ENCODE results near the gene ASCC2.

The ASCC2 gene

DNA sequence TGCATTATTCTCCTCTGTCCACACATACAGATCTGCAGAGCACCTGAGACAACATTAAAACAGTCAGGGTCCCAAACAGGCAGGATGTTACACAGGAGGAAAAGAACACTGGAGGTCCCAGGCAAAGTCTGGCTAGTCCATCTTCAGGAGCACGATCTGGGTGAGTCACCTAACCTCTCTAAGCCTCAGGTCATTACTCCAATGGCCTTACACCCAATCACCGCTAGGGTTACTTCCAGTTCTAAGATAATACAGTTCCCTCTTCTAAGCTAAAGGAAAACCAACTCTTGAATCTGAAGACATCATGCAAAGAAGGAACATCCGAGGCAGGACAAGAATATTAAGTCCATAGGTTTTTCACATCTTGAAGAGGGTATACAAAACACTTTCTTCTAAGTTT is 24.5 kb downstream of the ASCC2 start:
- TF ChIP-seq, protein P1, sequence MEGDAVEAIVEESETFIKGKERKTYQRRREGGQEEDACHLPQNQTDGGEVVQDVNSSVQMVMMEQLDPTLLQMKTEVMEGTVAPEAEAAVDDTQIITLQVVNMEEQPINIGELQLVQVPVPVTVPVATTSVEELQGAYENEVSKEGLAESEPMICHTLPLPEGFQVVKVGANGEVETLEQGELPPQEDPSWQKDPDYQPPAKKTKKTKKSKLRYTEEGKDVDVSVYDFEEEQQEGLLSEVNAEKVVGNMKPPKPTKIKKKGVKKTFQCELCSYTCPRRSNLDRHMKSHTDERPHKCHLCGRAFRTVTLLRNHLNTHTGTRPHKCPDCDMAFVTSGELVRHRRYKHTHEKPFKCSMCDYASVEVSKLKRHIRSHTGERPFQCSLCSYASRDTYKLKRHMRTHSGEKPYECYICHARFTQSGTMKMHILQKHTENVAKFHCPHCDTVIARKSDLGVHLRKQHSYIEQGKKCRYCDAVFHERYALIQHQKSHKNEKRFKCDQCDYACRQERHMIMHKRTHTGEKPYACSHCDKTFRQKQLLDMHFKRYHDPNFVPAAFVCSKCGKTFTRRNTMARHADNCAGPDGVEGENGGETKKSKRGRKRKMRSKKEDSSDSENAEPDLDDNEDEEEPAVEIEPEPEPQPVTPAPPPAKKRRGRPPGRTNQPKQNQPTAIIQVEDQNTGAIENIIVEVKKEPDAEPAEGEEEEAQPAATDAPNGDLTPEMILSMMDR (IDR thresholded peaks at IDR 0.05; ENCODE audit: extremely low read depth, missing control alignments), result no peak
- DNase-seq (ENCODE audit: low spot score), result no peak

DNA sequence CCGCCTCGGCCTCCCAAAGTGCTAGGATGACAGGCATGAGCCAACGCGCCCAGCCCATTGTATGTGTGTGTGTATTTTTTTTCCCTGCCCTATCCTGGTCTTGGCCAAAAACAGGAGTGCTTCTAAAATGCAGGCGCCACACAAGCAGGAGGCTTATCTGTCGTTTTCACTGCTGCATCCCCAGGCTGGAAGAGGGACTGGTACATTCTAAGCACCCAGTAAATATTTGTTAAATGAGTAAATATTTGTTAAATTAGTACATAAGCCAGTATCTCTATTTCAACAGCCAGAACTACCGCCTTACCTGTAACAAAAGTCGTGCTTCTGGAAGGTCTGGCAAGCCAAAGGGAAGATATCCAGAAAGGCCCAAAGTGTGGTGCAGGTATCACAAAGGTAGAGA is 24.9 kb downstream of the ASCC2 start:
- TF ChIP-seq, protein P1 (IDR thresholded peaks at IDR 0.05; ENCODE audit: extremely low read depth, missing control alignments), result no peak

GRCh38 chr22:29811377-29811776 is 26.7 kb downstream of the ASCC2 start:
- DNase-seq (ENCODE audit: low spot score), result no peak
- TF ChIP-seq, protein P1 (IDR thresholded peaks at IDR 0.05; ENCODE audit: extremely low read depth, missing control alignments), result no peak

More for the DNA sequence above, 24.9 kb downstream of the ASCC2 start:
- no peak for DNase-seq (ENCODE audit: low spot score)

- TF ChIP-seq, protein P1 (IDR thresholded peaks at IDR 0.05; ENCODE audit: extremely low read depth, missing control alignments), result no peak
- no peak for DNase-seq (ENCODE audit: low spot score)
These were observed 27.9 kb downstream of the ASCC2 start for GRCh38 chr22:29810216-29810615.

GRCh38 chr22:29806196-29806595 is 31.9 kb downstream of the ASCC2 start:
- no peak for DNase-seq (ENCODE audit: low spot score)
- TF ChIP-seq, protein P1 (IDR thresholded peaks at IDR 0.05; ENCODE audit: extremely low read depth, missing control alignments), result no peak

DNA sequence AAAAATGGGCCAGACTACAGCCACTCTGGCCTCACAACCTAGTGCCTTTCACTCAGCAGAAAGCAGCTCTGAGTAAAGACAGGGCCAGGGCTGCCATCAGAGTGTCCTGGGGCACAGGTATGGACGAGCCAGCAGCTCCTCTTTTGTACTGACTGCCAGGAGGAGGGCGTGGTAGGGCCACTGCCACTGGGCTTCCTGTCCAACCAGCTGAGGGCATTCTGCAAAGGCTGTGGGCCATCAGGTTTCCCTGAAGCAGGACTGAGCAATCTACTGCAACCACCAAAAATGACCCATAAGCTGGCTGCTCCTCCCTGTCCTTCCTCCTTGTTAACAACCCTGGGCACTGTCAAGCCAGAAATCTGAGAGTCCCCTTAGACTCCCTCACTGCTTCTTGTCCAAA is 33.1 kb downstream of the ASCC2 start:
- TF ChIP-seq, protein P1 (IDR thresholded peaks at IDR 0.05; ENCODE audit: extremely low read depth, missing control alignments), result no peak
- no peak for DNase-seq (ENCODE audit: low spot score)

DNA sequence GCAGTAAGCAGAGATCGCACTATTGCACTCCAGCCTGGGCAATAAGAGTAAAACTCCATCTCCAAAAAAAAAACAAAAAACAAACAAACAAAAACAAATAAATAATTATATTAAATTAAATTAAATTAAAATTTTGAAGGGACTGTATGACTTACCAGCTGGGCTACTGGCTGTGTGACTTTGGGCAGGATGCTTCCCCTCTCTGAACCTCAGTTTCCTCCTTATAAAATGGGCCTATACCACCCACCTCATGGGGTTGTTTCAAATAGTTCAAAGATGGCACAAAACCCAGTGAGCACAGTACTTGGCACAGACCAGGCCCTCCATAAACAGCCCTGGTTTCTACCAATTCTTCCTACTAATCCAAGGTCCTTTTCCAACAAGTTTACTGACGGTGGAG is 34.9 kb downstream of the ASCC2 start:
- no peak for DNase-seq (ENCODE audit: low spot score)
- TF ChIP-seq, protein P1 (IDR thresholded peaks at IDR 0.05; ENCODE audit: extremely low read depth, missing control alignments), result no peak
